Activated CD4-positive, alpha-beta T cell treated with anti-CD3 and anti-CD28 coated beads, Interleukin-2, amount 50 U/mL, for 4 hours (primary cell): ENCODE data around the gene AOPEP.

Source experiments
- DNase-seq, 2 experiments: peaks; one replicate each; pipeline ENCODE4 v3.0.0-alpha.2; 2020

Gene AOPEP

DNA sequence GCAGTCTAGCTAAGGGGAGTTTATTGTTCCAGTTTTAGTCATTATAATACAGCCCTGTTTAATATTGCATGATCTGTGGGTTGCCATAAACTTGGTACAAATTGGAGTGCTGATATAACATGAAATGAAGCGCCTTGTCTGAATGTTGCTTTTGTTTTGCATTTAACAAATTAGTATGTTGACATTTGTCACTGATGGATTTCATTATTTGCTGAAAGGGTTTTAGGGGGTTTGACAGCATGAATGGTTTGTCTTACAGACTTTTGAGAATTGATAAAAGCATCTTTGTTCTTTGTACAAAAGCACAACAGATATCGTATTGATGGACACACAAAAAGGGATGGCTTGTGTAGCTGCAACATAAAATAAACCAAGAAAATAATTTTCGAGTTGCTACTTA, 178.3 kb downstream of the AOPEP start:
- no peak for DNase-seq

DNA sequence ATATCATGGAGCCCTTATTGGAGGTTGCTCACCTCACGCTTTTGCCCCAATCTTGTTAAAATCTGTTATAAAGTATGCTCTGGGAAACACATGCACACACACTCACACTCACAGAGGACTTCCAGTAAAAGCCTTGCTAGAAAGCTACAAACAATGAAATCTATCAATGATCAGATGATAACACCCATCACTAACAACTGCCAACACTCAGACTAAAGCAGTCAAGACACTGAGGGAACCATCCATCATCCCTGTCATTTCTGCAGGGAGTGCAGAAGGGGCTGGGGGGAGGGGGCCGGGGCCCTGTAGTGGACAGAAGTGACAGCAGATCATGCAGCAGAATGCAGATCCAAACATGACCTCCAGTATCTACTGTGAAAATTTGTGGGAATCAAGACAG, 179.1 kb downstream of the AOPEP start:
- DNase-seq, result no peak

DNA sequence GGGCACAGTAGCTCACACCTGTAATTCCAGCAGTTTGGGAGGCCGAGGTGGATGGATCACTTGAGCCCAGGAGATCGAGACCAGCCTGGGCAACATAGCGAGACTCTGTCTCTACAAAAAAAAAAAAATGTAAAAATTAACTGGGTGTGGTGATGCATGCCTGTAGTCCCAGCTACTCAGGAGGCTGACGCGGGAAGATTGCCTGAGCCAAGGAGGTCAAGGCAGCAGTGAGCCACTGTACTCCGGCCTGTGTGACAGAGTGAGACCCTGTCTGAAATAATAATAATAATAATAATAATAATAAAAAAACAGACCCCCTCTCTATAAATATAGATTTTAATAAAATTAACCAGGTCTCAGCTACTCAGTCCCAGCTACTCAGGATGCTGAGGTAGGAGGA, 179.7 kb downstream of the AOPEP start:
- DNase-seq, result no peak

DNA sequence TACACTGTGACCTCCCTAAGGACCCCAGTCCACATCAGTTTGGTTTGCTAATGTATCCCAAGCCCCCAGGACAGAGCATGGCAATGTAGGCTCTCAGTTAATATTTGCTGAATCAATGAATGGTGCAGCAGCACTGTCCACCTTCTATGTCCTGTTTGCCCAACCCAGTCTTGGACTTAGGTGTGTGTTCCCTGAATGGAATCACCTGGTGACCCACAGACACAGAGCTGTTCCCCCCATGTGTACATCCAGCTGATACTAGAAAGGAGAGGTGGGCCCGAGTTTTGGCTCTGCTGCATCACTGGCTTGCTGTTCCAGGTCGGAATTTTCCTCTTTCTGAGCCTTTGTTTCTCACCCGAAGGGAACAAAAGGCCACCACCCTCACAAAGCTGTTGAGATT, 180.2 kb downstream of the AOPEP start:
- no peak for DNase-seq

DNA sequence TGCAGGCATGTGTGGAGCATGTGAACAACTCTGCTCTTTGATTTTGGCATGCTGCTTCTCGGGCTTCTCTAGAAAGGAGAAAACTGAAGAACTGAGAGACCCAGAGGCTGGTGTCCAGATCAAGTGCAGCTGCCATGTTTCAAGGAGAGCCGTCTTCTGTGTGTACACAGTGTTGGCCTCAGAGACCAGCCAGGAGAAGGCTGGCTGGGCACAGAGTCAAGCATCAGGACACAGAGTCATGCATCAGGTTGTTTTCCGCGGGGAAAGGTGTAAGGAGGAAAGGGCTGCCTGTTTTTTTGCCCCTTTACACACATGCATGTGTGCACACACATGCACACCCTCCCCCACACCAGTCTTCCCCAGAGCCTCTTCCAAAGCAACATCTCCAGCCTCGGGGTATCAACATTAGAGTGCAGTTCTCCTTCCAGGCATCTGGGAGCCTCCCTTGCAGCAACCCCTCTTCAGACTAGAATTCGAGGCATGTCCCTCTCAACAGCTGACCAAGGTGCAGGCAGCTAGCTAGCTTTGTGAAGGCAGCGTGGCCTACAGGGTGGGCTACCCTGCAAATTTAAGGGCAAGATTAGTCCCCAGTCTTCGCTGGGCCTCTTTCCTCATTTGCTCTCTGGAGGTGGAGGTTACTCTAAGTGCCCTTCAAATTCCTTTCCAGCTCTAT, 180.9 kb downstream of the AOPEP start:
- DNase-seq, result no peak

DNA sequence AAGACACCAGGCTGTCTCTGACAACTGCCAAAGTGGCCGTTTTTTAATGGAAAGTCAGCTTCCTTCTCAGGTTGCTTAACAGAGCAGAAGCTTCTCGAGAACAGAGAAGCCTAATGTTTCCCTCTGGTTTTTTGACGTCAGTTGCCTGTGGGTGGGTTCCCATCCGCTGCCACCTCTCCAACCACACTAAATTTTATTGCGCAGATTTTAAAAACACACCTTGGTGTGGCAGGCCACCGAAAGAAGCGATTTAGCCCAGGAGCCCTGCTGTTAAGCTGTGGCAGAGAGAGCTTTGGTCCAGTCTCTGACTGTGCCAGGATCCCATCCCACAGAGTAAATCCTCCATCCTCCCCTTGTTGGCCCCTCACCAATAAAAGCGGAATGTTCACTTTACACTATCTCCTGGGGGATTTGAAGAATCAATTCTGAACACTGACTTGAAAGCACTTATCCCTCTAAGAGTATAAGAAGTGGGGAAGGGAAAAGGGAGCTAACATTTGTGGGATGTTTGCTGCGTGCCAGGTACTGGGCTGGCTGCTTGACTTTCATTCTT, 181.6 kb downstream of the AOPEP start:
- no peak for DNase-seq

DNA sequence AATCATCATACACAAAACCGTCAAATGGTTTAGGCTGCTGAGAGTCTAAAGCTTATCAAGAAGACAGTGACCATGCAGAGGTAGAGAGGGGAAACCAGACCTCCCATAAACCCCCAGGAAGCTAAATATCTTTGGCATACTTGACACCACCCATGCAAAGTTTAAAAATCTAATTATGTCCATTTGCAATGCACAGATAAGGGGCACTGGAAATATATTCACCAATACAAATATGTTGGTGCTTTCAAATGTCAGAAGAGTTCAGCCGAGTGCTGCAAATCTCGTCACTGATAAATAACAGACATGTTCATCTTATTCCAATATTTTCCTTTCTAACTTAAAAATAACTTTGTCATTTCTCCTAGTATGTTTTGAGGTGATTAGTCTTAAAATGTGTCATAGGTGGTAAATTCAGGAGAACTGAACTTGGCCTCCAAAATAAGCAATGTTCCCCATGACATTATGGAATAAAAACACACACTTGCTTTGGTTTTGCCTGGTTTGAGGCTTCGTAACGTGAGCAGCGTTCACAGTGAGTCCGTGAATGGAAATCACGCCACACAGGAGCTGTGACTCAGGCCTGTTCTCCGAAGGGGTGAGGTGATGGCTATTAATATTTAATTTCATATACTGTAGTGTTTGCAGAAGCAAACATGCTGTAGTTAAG, 182.2 kb downstream of the AOPEP start:
- DNase-seq, result no peak

DNA sequence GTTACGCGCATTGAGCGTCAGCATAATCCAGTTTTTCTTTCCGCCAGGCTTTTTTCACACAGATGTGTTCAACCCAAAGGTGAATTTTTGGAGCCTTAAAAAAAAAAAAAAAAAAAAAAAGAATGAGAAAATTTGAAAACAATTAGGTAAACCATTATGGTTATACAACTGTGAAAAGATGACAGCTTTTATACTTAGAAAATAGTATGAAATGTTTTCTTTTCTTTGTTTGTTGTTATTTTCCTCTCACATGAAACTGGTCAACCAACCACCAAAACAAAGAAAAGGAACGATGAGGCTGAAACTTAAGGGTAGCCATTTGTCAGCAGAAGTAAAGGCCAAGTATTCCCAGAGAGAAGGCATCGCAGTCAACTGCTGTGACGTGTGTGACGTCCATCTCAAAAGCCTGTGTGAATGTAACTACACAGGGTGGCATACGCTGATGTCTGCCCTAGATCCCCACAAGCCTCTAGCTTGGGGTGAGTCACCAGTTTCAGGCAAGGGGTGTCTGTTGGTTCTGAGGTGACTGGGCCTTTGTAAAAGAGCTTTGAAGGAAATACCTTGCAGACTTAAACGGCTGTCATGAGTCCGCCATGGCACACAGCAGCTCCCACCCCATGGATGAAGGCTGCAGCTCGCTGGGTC, 182.9 kb downstream of the AOPEP start:
- no peak for DNase-seq

DNA sequence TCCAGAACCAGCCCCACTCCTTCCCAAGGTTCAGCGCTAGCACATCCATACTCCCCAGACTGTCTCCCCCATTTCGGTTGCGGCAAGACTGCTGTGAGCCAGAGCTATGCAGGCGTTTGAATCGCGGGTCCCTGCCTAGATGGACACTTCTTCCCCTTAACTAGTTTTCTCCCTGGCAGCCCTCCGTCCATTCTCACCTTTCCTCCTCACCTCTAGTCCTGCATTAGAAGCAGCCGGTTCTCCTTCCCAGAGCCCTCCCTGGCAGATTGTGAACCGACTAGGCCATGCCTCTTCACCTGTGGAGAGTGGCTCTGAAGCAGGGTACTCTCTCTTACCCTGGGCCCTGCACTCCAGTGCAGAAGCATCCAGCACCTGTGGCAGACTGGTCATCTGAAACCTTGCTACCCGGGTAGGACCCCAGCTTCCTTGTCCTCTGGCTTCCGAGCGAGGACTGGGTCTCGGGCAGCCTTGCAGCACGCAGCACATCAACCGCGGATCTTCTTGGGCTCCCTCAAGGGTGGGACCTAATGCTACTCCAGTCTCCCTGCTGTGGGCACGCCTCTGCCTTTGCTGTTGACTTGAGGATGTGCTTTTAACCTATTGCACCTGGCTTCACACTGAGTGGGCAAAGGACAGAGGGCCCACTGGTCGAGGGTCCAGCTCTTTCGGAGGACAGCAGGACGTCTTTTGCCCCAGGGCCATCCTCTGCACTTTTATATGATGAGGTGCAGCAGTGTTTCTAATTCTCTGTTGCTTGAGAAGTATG, 183.6 kb downstream of the AOPEP start:
- no peak for DNase-seq

DNA sequence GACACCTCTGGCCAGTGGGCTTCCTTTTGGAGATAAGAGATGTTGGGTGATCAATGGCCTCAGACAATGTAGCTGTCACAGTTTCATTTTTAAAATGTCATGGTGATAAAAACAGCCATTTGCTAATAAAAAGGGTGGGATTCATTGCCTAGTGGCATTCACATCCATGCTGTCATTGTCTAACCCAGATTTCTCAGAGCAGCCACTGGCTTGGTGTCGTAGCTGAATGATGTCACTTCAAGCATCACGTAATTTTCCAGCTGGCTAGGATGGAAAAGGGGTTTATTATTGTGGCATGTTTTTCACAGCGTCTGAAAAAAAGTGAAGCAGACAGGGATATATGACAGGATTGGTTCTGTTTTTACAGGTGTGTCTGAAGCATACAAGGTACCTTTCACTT, 184.7 kb downstream of the AOPEP start:
- DNase-seq, result no peak

DNA sequence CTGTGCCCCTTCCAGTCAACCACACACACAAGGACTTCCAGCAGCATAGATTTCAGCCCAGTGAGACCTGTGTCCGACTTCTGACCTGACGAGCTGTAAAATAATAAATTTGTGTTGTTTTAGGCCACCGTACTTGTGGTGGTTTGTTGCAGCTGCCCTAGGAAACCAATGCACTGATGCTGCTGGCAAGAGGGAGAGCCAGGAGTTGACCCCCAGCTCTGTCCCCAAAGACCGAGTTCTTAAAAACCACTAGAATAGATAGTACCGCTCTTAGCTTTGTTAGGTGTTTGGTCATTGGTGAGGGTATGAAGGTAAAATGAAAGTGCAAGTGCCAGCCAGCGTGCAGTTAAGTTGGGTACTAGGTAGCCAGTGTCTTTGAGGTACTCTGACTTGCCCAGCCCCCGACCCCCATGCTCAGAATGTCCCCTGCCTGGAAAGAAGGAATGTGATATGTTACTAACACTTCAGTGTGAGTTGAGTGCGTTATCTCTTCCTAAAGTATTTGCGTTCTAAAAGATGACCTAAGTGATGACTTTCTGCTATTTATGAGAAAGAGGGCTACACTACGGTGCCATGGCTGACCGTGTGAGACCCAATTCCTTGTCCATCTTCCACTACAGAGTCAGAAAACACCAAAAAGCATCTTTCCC, 185.6 kb downstream of the AOPEP start:
- DNase-seq, result no peak

DNA sequence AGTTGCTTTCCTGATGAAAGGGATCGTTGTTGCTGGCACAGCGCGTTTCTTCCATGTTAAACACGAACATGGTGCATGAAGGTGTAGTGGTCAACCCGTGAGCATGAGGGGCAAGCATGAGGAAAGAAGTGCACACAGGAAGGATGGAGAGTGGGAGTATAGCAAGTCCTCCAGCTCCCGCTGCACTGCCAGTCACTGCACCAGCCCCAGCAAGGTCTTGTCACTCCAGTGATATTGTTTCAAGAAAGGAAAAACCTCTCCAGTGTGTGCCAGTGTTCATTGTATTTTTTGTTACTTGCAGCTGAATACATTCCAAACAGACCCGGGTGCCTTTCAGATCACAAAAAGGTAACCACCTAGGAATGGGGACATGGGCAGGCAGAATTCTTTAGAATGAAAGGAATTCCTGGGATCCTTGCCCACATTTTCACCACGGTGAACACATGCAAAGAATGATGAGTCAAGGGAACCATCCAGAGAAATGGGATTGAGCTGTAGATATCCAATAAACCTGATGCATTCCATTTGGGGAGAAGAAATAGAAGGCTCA, 186.3 kb downstream of the AOPEP start:
- DNase-seq, result no peak

DNA sequence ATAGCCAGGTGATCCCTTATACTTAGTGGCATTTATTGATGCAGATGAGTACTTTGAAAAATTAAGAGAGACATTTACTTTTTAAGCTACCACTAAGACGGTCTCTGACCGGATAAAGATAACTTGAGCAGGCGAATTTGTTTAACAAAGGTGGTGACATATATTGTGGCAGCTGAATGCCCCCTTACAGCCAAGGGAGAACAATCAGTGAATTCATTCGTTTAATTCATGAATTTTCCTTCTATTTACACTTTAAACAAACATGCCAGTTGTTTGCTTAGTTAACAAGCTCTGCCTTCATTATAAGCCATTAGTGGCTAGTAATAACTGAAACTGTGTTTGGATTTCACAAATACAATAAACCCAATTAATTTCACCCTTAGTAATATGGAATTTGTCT, 187.1 kb downstream of the AOPEP start:
- DNase-seq, result no peak

DNA sequence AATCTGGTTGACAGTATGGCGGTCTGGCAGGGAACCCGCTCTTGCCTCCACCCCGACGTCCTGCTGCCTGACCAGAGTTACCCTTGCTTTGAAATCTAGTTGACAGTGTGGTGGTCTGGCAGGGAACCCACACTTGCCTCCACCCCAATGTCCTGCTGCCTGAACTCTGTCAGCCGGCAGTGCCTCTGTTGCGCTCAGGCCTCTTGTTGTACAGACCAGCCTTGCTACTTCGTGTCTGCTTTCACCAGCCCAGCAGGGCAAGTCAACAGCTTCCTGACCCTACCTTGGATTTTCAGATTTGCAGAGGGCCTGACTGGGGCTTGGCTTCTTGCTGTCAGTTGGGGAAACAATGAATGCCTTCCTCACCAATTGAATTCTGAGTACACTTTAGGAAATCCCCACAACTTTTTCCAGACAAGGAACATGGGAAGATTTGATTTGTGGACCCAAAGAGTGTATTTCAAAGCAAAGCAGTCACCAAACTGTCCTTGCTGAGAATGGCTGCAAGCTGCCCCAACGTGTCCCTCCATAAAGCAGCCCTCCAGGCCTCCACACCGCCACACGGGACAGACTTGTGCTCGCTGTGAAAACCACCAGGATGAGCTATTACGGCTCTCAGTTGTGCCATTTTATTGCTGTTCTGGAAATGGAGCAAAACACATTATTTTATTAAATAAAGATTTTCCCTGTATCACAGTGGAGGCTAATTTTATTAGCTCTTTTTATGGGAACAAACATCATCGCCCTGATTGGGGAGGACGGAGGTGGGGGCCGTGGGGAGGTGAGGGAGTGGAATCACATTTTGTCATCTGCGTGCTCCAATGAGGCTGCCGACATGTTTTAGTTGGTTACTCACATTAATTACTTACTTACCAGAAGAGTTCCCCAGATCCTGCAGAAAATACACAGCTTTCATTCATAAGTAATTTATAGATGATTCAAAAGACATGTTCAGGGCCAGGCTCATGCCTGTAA, 189.3 kb downstream of the AOPEP start:
- DNase-seq, result no peak

DNA sequence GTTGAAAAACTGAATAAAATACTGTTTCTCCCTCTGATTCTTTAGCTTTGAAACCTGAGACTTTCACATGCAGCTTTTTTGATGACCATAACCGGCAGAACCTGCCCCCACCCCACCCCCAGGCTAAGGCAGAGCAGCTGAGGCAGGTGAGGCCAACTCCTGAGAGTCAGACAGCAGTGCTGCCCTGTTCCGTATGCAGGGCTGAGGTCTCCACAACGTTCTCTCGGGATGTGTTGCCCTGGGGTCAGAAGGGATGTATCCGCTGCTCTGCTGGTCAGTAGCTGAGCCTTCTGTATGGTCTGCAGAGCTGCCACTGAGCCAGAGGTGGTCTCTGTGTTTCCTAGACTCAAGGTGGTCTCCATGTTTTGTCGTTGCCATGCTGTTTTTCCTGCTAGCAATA, 190.5 kb downstream of the AOPEP start:
- no peak for DNase-seq

DNA sequence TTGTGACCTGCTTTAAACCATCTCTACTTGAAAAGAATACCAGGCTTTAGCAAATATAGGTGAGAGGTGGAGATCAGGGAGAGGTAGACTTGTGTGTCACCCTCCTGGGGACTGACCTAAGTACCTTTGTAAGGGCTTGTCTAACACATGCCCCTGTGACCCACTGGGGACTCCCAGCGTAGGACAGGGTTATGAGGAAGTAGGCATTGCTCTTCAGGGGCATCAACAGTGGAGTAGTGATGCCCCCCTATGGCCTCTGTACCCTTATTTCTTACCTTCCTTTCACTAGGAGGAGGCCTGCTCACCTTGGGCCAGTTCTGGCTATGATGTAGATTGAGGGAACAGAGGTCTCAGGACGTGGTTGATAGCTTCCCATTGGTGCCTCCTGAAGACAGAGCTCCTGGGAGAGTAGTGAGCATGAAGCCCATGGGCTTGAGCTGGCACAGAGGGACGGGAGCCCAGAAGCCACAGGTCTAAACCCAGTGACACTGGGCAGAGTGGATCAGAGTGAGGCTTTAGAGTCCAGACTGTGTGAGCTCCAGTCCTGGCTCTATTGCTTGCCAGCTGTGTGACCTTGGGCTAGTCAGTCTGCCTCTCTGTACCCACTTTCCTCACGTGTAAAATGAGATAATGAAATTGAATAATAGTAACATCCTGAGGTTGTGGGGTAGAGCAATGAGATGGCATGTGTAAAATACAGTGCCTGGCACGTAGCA, 191.7 kb downstream of the AOPEP start:
- no peak for DNase-seq

DNA sequence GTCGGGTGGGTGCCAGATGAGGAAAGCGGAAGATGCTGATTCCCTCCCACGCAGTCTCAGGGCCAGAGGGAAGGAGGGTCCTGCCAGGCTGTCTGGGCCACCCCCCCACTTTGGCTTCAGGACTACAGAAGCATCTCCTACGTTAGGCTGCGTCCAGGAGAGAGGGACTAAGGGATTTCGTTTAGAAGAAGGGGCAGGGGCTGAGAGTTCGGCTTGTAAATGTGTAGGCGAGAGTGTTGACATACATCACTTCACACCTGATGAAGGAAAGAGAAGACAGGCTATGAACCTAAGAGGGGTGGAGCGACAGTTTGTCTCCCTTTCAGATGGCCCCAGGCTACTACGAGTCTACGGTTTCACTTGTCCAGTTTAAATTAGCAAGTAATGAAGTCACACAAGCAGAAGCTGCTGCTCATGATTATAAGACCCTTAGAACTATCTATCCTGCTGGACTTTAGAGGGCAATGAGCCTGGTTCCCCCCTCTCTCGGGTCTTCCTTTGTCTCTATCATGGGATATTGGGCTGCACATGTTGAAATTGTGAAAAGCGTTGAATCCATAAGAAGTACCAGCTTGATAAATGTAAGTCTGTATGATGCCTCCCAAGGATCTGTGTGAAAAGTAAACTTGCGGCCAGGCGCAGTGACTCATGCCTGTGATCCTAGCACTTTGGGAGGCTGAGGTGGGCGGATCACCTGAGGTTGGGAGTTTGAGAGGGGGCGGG, 193.0 kb downstream of the AOPEP start:
- DNase-seq, result no peak

DNA sequence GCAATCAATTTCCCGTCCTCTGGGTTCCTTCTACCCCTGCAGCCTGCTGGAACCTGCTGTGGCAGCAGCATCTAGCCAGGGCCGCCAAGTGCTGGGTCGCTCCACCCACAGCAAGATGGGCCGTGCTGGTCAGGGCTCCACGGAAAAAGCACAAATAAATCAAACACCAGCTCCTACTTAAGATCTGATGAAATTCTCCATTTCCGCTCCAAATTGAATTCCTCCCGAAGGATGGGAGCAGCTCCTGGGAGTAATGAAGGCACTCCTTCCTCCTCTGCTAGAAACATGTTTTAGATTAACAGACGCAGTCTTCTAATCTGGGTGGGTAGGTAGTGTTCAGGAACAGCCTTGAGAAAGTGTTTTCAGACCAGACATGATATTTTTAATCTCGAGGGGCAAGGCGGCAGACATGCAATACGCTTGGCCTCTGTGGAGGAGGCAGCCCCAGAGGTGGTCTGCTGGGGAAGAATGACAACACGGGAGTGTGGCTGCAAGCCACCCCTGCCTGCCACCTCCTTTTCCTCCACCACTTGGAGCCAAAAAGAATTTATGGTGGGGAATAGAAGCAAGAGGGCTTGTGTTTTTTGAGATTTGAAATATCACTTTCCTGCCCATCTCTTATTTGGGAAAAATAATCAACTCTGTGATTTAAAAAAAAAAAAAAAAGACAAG, 194.1 kb downstream of the AOPEP start:
- DNase-seq, result no peak

DNA sequence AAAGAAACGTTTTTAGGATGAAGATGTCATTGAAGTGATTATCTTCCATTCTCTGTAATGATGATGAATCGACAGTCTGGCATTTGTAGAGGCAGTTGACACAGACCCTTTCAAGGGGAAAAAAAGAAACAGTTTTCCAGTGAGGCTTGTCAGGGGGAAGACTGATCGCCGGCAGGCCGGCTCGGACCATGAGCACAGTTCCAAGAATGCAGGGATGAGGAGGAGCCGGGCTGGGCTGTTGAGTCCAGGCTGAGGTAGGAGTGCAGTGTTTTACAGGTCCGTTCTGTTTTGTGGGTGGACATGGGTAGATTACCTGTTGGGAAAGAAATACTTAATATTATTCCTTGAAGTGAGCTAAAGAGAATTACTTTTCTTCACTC, 194.6 kb downstream of the AOPEP start:
- DNase-seq, result no peak
